Neural progenitor cell (in vitro differentiated cells): Measurements from ENCODE around the gene CXorf58.
"Not testable (repeated sequence)": the region's sequence is repeated elsewhere in the genome, so short reads cannot be mapped to it uniquely, and the experiment has no call there.

Experiments used
- EZH2 ChIP-seq: fragments of 200-600 bp; sonication (generic); IDR thresholded peaks from 2 replicates; pipeline ENCODE4 v1.6.1; 2017; ENCODE audit warnings: antibody characterized with exemption, mild to moderate bottlenecking, moderate library complexity
- EZH2phosphoT487 ChIP-seq: fragments of 200-600 bp; sonication (generic); IDR thresholded peaks from 2 replicates; pipeline ENCODE4 v1.6.1; 2017; ENCODE audit warnings: antibody characterized with exemption
- TF ChIP-seq, protein P1 (sequence below): fragments of 200-600 bp; sonication (generic); IDR thresholded peaks from 2 replicates; pipeline ENCODE4 v1.5.1; 2017; ENCODE audit warnings: antibody characterized with exemption, mild to moderate bottlenecking

DNA sequence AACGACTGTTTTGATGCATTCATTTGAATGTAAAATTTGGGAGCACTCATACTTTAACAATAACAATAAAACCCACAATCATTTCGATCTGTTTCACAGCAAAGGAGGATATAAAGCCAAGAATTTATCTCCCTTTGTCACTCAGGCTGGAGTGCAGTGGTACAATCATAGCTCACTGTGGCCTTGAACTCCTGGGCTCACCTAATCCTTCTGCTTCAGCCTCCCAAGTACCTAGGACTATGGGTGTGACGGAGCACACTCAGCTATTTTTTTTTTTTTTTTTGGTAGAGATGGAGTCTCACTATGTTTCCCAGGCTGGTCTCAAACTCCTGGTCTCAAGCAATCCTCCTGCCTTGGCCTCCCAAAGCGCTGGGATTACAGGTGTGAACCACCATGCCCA lies 11.3 kb upstream of the CXorf58 start:
- TF ChIP-seq, protein P1, sequence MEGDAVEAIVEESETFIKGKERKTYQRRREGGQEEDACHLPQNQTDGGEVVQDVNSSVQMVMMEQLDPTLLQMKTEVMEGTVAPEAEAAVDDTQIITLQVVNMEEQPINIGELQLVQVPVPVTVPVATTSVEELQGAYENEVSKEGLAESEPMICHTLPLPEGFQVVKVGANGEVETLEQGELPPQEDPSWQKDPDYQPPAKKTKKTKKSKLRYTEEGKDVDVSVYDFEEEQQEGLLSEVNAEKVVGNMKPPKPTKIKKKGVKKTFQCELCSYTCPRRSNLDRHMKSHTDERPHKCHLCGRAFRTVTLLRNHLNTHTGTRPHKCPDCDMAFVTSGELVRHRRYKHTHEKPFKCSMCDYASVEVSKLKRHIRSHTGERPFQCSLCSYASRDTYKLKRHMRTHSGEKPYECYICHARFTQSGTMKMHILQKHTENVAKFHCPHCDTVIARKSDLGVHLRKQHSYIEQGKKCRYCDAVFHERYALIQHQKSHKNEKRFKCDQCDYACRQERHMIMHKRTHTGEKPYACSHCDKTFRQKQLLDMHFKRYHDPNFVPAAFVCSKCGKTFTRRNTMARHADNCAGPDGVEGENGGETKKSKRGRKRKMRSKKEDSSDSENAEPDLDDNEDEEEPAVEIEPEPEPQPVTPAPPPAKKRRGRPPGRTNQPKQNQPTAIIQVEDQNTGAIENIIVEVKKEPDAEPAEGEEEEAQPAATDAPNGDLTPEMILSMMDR = not testable (repeated sequence)
- TF ChIP-seq EZH2, EZH2phosphoT487: not testable (repeated sequence)
